GM18508 (cell line): Measurements from ENCODE around the gene SPDYE1.
"Not testable (repeated sequence)": the region's sequence is repeated elsewhere in the genome, so short reads cannot be mapped to it uniquely, and the experiment has no call there.

Experiments
- ATAC-seq: cut with Tn5 transposase; IDR thresholded peaks from one replicate; pipeline ENCODE4 v1.9.1; 2021; ENCODE audit warnings: moderate number of reproducible peaks; ENCODE audit not compliant: insufficient read depth, unreplicated experiment

The SPDYE1 gene

GRCh38 chr7:43997532-43997931 lies at the start of gene SPDYE1:
Gene SPDYE1 (plus strand): TSS chr7:43997897. CDS start chr7:43999950, 2,053 bp downstream.
- not testable (repeated sequence) for ATAC-seq

DNA sequence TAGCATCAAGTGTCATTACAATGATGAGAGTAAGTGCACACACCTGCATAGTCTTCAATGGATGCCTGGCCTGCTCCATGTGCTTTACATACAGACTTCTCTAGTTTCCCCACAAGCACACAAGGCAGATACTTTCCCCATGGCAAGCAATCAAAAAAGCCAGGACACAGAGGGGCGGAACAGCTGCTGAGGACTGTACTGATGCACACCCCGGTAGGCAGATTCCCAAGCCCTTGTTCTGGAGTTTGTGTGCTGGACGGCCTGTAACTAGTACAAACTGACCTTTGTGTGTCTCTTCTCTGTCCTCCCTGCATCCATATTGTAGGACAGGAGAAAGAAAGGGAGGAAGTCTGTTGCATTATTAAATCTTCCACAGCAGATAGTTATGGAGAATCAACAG lies 45.7 kb upstream of the SPDYE1 start:
- ATAC-seq = no peak

- no peak for ATAC-seq
These were observed 44.6 kb upstream of the SPDYE1 start for GRCh38 chr7:43953071-43953470.

- no peak for ATAC-seq
These were observed 43.0 kb upstream of the SPDYE1 start for GRCh38 chr7:43954524-43955228.

DNA sequence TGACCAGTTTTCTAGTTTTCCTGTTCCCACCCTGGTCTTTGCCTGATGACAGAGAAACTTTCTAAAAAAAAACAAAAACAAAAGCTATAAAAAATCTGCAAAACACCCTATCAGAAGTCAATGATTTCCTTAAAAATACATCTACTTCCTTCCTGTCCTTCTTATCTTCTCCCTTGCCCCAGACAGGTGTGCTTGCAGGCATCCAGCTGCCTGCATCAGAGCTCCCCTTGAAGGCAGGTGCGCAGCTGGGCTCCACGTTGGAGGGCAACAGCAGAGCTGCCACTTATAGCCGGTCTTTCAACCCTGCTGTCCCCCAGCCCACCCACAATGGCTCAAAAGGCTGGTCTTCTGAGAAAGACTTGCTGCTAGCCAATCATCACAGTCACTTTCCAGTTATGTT lies 41.7 kb upstream of the SPDYE1 start:
- ATAC-seq = no peak

DNA sequence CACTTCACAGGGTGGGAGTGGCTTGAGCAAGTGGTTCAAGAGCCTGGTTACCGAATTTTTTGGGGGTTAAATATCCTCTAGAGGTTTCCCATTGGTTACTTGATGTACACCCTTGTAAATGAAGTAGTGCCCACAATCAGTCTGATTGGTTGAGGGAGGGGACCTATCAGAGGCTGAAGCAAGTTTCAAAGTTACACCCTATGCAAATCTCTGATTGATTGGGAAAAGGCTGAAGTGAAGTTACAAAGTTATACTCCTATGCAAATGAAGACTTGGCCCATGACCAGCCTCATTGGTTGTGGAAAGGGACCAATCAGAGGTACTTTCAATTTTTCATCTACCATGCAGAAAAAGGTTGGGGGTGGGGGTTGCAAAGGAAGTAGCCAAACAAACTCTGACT lies 36.8 kb upstream of the SPDYE1 start:
- no peak for ATAC-seq

GRCh38 chr7:43966392-43966791 lies 31.3 kb upstream of the SPDYE1 start:
- not testable (repeated sequence) for ATAC-seq

DNA sequence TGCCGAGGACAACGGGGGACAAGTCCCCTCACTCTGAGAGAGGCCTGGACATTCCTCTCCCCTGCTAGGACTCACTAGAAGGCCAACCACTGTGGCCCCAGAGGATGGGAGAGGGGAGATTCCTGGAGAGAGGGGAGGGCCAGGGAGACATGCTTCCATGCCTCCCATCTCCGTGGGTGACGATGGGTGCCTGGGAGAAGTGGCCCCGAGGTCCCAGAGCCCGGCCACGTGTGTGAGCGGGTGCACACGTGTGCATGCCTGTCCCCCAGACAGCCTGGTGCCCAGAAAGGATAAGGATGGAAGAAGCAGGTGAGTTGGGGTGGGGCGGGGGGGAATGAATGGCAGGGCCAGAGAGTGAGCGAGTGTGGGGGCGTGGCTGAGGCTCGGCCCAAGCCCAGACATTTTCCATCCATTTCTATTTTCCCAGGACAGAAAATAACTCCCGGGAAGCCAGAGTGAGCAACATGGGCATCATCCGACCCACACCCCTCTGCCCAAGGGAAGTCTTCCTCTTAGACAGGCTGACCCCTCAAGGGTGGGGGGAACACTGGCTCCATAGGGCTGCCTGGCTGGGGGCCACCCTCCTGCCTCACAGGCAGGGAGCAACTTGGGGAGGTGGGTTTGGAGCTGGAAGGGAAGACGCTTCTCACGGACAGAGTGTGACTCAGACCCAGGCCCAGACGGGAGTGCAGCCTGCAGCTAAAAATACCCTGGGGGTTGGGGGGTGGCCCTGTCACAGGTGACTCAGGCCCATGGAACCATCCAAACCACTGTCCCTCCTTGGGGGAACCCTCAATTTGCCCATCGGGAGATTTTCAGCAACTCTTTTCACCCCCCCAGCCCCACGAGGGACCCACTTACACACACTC lies 29.3 kb upstream of the SPDYE1 start:
- not testable (repeated sequence) for ATAC-seq

GRCh38 chr7:43969586-43969985 lies 28.1 kb upstream of the SPDYE1 start:
- ATAC-seq = not testable (repeated sequence)

DNA sequence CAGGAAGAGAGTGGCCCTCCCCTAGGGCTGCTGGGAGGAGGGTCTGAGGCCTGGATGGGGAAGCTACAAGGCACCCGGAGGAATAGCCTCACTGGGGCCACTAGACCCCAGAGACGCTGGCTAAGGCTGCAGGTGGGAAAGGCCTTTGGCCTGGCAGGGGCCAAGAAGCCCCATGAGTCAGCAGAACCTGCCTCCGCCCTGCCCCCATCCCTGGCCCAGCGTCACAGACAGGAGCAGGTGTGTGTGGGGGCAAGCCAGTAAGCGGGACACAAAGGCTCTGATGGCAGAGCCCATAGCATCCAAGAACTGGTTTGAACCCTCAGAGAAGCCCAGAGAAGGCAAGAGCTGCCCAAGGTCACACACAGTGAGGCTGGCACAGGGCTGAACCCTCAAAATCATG lies 27.0 kb upstream of the SPDYE1 start:
- ATAC-seq = not testable (repeated sequence)

- not testable (repeated sequence) for ATAC-seq
These were observed 23.6 kb upstream of the SPDYE1 start for GRCh38 chr7:43974033-43974573.

DNA sequence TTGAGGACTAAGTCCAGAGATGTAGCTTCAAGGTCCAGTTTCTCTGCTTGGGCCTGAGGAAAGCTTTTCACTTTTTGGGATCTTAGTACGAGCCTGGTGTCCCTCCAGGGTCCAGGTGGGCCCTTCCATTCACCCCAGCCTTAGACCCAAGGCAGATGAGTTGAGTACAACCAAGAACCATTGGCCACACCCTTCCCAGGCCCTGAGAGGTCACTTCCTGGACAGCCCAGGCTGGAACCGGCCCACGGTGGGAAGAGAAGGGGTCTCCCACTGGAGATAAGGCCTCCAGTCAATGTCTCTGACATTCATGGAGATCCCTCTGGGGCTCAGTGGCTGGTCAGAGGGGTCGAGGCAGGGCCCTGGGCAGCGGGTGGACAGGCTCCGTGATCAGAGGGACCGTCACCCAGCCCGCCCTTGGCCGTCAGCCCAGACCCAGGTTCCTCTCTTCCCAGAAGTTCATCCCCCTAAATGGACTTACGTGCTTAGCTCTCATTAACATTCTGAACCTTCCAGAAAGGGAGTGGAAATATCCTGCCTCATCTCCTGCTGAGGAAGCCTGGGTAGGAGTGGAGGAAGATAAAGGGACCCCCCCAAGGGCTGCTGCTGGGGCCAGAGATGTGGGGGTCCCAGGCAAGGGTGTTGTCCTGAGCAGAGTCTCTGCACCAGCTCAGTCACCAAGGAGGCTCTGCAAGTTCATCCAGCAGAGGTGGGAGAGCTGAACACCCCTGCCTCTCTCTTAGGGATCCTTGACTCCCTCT lies 22.8 kb upstream of the SPDYE1 start:
- ATAC-seq = not testable (repeated sequence)

GRCh38 chr7:43977525-43977924 lies 20.2 kb upstream of the SPDYE1 start:
- ATAC-seq = no peak

DNA sequence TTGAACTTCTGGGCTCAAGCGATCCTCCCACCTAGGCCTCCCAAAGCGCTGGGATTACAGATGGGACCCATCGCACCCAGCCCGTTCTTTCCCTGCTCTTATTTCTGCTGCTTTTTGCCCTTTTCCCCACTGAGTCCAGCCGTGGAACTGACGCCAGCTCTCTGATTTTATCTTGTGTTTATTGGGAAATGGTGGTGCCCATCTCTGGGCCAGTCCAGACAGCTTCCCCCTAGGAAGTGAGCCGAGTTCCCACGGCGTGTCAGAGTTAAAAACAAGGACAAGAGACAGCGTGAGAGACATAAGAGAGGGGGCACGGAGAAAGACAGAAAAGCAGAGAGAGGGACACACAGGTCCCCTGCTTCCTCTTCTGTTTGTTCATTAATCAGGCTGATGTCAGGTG lies 19.6 kb upstream of the SPDYE1 start:
- ATAC-seq = not testable (repeated sequence)

DNA sequence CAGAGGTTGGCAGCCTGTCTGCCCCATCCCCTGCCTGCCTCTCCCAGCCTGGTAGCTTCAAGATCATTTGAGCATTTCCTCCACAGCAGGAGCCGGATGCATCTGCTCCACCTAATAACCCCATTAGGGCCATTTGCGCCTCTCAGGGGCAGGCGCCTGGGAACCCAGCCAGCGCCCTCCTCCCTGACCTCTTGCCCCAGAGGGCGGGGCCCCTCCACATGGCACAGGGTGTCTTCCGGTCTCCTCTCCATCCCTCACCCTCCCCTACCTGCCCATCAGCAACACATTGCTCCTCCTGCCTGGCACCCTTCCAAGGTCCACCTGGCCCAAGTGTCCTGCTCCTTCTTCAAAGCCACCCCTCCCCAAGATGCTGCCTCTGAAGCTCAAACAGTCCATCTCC lies 14.8 kb upstream of the SPDYE1 start:
- ATAC-seq = not testable (repeated sequence)

DNA sequence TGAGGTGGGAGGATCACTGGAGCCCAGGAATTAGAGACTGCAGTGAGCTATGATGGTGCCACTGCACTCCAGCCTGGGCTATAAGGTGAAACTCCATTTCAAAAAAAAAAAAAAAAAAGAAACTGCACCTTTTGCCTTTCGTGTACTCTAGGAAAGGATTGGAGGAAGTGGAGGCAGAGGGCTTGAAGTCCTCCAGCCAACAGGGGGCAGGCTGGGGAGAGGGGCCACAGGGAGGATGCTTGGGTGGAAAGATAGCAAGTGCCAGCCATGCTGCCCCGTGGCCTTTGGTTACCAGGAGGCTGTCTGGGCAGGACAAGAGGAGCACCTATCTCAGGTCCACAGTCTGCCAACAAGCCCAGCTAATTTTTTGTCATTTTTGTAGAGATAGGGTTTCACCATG lies 14.0 kb upstream of the SPDYE1 start:
- not testable (repeated sequence) for ATAC-seq

DNA sequence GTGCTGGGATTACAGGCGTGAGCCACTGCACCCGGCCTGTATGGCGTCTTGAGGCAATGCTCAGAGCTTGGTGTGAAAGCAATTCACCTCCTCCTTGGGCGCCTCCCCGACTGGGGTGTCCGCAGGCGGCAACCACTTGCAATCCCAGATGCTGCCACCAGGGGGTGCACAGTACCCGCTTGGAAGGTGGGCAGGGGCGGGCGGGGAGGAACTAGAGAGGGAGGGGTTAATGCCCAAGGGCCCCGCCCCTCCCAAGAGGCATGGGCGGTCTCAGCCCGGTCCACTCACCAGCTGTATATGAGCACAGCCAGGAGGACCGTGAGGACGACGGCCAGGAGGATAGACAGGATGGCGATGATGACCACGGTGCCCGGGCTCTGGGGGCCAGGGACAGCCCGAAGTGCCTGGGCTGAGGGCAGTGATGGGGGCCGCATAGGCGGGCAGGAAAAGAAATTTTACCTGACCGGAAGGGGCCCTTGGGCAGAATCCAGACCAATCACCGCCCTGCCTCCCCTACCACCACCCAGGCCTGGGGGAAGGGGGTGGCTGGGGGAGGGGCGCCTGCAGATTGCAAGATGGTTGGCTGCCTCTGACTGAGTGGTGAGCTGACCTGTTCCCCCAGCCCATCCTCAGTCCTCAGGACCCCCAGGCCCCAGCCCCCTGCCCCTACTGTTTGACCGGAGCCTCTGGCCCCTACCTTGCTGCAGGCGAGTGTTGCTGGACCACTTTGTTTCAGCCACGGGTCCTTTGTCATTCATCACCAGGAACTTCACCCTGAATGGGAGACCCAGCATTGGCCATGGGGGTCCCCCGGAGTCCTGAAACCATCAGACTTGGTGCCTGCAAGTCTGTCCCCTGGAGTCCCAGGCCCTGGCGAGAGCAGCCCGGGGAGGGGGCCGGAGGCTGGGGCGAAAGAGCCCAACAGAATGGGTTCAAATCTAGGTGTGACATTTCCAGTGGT lies 11.5 kb upstream of the SPDYE1 start:
- not testable (repeated sequence) for ATAC-seq

GRCh38 chr7:43987476-43987875 lies 10.2 kb upstream of the SPDYE1 start:
- not testable (repeated sequence) for ATAC-seq

DNA sequence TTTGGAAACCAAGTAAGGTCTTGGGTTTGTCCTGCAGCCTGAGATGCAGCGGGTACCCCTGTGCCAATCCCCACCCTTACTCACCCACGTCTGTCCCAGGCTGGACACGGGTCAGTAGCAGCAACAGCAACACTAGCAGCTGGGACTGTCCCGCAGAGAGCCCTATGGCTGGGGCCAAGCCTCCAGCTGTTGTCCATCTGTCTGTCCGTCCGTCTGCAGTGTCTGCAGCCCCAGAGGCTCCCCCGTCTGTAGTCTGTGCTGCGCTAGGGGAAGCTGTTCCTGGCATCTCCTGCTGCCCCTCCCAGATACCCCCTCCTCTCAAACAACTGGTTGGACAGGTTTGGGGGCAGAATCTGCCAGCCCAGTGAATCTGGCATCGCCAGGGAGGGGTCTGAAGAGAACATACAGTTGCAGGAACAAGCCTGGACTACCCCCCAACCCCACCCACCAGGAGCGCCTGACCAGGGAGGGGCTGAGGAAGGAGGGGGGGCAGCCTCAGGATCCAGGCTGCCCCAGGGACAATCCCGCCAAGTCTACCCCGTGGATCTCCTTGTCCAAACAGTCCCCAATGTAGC lies 7.6 kb upstream of the SPDYE1 start:
- ATAC-seq = not testable (repeated sequence)
